Measurements from ENCODE around the gene EZR.

Gene EZR

GRCh38 chr6:158837684-158838625 lies 18.8 kb upstream of the EZR start:
- Histone ChIP-seq H3K79me2 (ENCODE audit: low read length) (no peaks in the 10 kb centered on the region), H3K36me3 (replicated peaks; ENCODE audit: insufficient read depth, low read length) (no peaks in the 10 kb centered on the region), H3K27me3 (replicated peaks; ENCODE audit: insufficient read depth, low read length) (no peaks in the 10 kb centered on the region), H3K27ac (ENCODE audit: low read length) (no peak overlapping the region), H2AFZ (ENCODE audit: low read length) (no peak overlapping the region), H3K4me2 (ENCODE audit: low read depth, low read length) (no peak overlapping the region), H3K9me3 (replicated peaks; ENCODE audit: insufficient read depth, low read length) (no peaks in the 10 kb centered on the region), H3K9me2 (replicated peaks; ENCODE audit: insufficient read depth, low read length) (no peaks in the 10 kb centered on the region), H3F3A (ENCODE audit: insufficient read depth, low read length) (no peaks in the 10 kb centered on the region), H4K20me1 (ENCODE audit: insufficient read depth, low read length) (no peaks in the 10 kb centered on the region), H3K9ac (ENCODE audit: low read length) (no peak overlapping the region), H3K4me1 (ENCODE audit: low read length) (no peaks in the 10 kb centered on the region), H3K4me3 (ENCODE audit: low read length) (no peak overlapping the region)
- no peak for DNase-seq
- no peak for TF ChIP-seq EZH2 (optimal IDR thresholded peaks at IDR 0.05; ENCODE audit: low read depth, low read length)
- TF ChIP-seq EZH2phosphoT487 (IDR thresholded peaks at IDR 0.05; ENCODE audit: low read length) = no peak
- TF ChIP-seq CTCF (IDR thresholded peaks at IDR 0.05; ENCODE audit: low read length) = no peak

GRCh38 chr6:158836625-158837311 lies 17.6 kb upstream of the EZR start:
- TF ChIP-seq EZH2phosphoT487 (IDR thresholded peaks at IDR 0.05; ENCODE audit: low read length) (no peak), CTCF (IDR thresholded peaks at IDR 0.05; ENCODE audit: low read length) (no peak), EZH2 (optimal IDR thresholded peaks at IDR 0.05; ENCODE audit: low read depth, low read length) (no peak)
- no peaks in the 10 kb centered on the region for H3K79me2 ChIP-seq (ENCODE audit: low read length)

GRCh38 chr6:158835616-158836221 lies 16.6 kb upstream of the EZR start:
- no peak overlapping the region for H2AFZ ChIP-seq (ENCODE audit: low read length)
- no peak overlapping the region for H3K4me3 ChIP-seq (ENCODE audit: low read length)
- no peaks in the 10 kb centered on the region for H3K27me3 ChIP-seq (replicated peaks; ENCODE audit: insufficient read depth, low read length)
- H3K79me2 ChIP-seq (ENCODE audit: low read length) = no peaks in the 10 kb centered on the region
- H3K4me2 ChIP-seq (ENCODE audit: low read depth, low read length) = no peak overlapping the region
- no peaks in the 10 kb centered on the region for H3K9me3 ChIP-seq (replicated peaks; ENCODE audit: insufficient read depth, low read length)
- TF ChIP-seq CTCF (IDR thresholded peaks at IDR 0.05; ENCODE audit: low read length) (no peak), EZH2 (optimal IDR thresholded peaks at IDR 0.05; ENCODE audit: low read depth, low read length) (no peak), EZH2phosphoT487 (IDR thresholded peaks at IDR 0.05; ENCODE audit: low read length) (no peak)
- no peak overlapping the region for H3K27ac ChIP-seq (ENCODE audit: low read length)
- H3F3A ChIP-seq (ENCODE audit: insufficient read depth, low read length) = no peaks in the 10 kb centered on the region
- DNase-seq = no peak
- no peak overlapping the region for H3K9ac ChIP-seq (ENCODE audit: low read length)
- no peaks in the 10 kb centered on the region for H3K4me1 ChIP-seq (ENCODE audit: low read length)
- H3K9me2 ChIP-seq (replicated peaks; ENCODE audit: insufficient read depth, low read length) = no peaks in the 10 kb centered on the region
- no peaks in the 10 kb centered on the region for H4K20me1 ChIP-seq (ENCODE audit: insufficient read depth, low read length)
- no peaks in the 10 kb centered on the region for H3K36me3 ChIP-seq (replicated peaks; ENCODE audit: insufficient read depth, low read length)

More at GRCh38 chr6:158836625-158837311, 17.6 kb upstream of the EZR start:
- Histone ChIP-seq H4K20me1 (ENCODE audit: insufficient read depth, low read length) (no peaks in the 10 kb centered on the region), H3F3A (ENCODE audit: insufficient read depth, low read length) (no peaks in the 10 kb centered on the region), H3K27me3 (replicated peaks; ENCODE audit: insufficient read depth, low read length) (no peaks in the 10 kb centered on the region), H3K4me1 (ENCODE audit: low read length) (no peaks in the 10 kb centered on the region), H3K4me3 (ENCODE audit: low read length) (no peak overlapping the region), H3K9me3 (replicated peaks; ENCODE audit: insufficient read depth, low read length) (no peaks in the 10 kb centered on the region), H3K36me3 (replicated peaks; ENCODE audit: insufficient read depth, low read length) (no peaks in the 10 kb centered on the region), H3K9ac (ENCODE audit: low read length) (no peak overlapping the region), H2AFZ (ENCODE audit: low read length) (no peak overlapping the region), H3K4me2 (ENCODE audit: low read depth, low read length) (no peak overlapping the region), H3K27ac (ENCODE audit: low read length) (no peak overlapping the region), H3K9me2 (replicated peaks; ENCODE audit: insufficient read depth, low read length) (no peaks in the 10 kb centered on the region)
- DNase-seq = no peak
